HEK293 (cell line): ENCODE data around the gene RASSF5.

Experiments
- IKZF3 ChIP-seq: fragments of 450-650 bp; IDR thresholded peaks from 2 replicates; pipeline ENCODE4 v1.5.0; 2018; ENCODE audit warnings: missing biosample characterization, mild to moderate bottlenecking, missing genetic modification characterization, moderate library complexity
- SETDB1 ChIP-seq: IDR thresholded peaks from one replicate; pipeline ENCODE4 v1.6.1; 2017; ENCODE audit warnings: mild to moderate bottlenecking, low read length, moderate library complexity, mixed read lengths; ENCODE audit not compliant: insufficient read length
- ZNF138 ChIP-seq: fragments of 450-650 bp; formaldehyde crosslinking; IDR thresholded peaks from 2 replicates; pipeline ENCODE4 v1.5.1; 2016; ENCODE audit warnings: missing biosample characterization, missing genetic modification characterization, borderline replicate concordance
- ZNF423 ChIP-seq: fragments of 450-650 bp; formaldehyde crosslinking; IDR thresholded peaks from 2 replicates; pipeline ENCODE4 v1.5.1; 2016; ENCODE audit warnings: missing biosample characterization, missing genetic modification characterization
- TF ChIP-seq, protein P1 (sequence below): fragments of 450-650 bp; formaldehyde crosslinking; IDR thresholded peaks from 2 replicates; pipeline ENCODE4 v1.5.1; 2016; ENCODE audit warnings: missing biosample characterization, missing genetic modification characterization
- TF ChIP-seq, protein P2 (sequence below): fragments of 450-650 bp; formaldehyde crosslinking; IDR thresholded peaks from 2 replicates; pipeline ENCODE4 v1.5.1; 2016; ENCODE audit warnings: missing biosample characterization, missing genetic modification characterization

DNA sequence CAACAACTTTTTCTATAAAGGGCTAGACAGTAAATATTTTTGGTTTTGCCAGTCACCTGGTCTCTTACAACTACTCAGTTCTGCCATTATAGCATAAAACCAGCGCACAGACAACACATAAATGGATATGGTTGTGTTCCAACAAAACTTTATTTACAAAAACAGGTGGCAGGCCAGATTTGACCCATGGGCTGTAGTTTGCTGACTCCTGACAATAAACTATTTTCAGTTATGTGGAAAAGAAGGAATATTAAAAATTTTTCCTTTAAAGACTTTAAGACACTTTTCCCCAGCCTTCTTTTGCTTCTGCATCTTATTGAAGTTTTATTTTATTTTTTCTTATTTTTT lies 89.0 kb downstream of the RASSF5 start:
- TF ChIP-seq ZNF423 (no peak), SETDB1 (no peak), IKZF3 (no peak), ZNF138 (no peak)
- TF ChIP-seq, protein P1, sequence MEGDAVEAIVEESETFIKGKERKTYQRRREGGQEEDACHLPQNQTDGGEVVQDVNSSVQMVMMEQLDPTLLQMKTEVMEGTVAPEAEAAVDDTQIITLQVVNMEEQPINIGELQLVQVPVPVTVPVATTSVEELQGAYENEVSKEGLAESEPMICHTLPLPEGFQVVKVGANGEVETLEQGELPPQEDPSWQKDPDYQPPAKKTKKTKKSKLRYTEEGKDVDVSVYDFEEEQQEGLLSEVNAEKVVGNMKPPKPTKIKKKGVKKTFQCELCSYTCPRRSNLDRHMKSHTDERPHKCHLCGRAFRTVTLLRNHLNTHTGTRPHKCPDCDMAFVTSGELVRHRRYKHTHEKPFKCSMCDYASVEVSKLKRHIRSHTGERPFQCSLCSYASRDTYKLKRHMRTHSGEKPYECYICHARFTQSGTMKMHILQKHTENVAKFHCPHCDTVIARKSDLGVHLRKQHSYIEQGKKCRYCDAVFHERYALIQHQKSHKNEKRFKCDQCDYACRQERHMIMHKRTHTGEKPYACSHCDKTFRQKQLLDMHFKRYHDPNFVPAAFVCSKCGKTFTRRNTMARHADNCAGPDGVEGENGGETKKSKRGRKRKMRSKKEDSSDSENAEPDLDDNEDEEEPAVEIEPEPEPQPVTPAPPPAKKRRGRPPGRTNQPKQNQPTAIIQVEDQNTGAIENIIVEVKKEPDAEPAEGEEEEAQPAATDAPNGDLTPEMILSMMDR (tag by site-specific recombination): no peak
- TF ChIP-seq, protein P2, sequence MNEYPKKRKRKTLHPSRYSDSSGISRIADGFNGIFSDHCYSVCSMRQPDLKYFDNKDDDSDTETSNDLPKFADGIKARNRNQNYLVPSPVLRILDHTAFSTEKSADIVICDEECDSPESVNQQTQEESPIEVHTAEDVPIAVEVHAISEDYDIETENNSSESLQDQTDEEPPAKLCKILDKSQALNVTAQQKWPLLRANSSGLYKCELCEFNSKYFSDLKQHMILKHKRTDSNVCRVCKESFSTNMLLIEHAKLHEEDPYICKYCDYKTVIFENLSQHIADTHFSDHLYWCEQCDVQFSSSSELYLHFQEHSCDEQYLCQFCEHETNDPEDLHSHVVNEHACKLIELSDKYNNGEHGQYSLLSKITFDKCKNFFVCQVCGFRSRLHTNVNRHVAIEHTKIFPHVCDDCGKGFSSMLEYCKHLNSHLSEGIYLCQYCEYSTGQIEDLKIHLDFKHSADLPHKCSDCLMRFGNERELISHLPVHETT: no peak
